ENCODE results near the gene LRRK1. TPM values are rescaled to one million over a fixed set of nuclear protein-coding genes. Genes with fewer than 3 reads are reported as not detected.

Gene LRRK1
- polyA plus RNA-seq, 2 of the 4 experiments (the other 2 are of a cell fraction): 12.2 to 17.7 TPM

DNA sequence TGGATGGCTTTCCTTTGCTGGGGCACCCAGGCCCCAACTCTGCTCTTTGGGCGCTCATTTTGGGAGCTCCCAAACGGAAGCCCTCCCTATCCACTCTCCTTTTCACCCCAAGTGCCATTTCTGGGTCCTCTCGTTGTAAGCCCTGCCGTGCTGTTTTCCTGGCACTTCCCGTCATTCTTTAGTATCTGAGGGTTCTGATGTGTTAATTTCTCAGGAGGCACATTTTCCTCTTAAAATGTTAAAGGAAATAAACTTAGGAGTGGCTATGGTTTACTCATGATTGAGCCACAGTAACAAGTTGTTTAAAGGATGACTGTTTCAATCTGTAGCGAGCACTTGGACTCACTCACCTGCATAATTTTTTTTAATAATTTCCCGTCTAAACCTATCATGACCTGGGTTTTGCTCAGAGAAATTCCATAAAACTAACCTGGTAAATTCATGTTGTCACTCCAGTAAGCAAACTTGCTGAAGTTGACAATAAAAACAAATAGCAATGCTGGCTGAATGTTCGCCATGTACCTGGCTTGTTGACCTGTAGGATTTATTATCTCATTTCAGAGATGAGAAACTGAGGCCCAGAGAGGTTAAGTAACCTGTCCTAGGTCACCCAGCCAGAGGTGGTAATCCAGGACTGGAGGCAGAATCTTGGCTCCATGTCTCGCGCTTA lies 29.0 kb upstream of the LRRK1 start:
- H3K4me2 ChIP-seq: no peak overlapping the region
- POLR2A ChIA-PET: no interaction called here
- FAIRE-seq (no peak), DNase-seq (ENCODE audit: low read depth in 1 of 2, low spot score in 1 of 2) (no peak), ATAC-seq (no peak)
- no peaks in the 10 kb centered on the region for H3K4me1 ChIP-seq
- TF ChIP-seq, protein P1, sequence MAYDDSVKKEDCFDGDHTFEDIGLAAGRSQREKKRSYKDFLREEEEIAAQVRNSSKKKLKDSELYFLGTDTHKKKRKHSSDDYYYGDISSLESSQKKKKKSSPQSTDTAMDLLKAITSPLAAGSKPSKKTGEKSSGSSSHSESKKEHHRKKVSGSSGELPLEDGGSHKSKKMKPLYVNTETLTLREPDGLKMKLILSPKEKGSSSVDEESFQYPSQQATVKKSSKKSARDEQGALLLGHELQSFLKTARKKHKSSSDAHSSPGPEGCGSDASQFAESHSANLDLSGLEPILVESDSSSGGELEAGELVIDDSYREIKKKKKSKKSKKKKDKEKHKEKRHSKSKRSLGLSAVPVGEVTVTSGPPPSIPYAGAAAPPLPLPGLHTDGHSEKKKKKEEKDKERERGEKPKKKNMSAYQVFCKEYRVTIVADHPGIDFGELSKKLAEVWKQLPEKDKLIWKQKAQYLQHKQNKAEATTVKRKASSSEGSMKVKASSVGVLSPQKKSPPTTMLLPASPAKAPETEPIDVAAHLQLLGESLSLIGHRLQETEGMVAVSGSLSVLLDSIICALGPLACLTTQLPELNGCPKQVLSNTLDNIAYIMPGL (CRISPR knock-in tag; IDR thresholded peaks at IDR 0.05; ENCODE audit: borderline replicate concordance): no peak
- TF ChIP-seq MAFK (IDR thresholded peaks at IDR 0.05; ENCODE audit: partially characterized antibody): peak; percentile 12
- H3K4me3 ChIP-seq: no peak overlapping the region
- no peak overlapping the region for H3K27ac ChIP-seq
- CTCF ChIA-PET: interaction anchor here (1.0 to 2.9 kb wide), 4 partner anchors 10 to 218 kb away, joined by 3 to 11 read pairs (median 8); no protein-coding TSS in a partner anchor
- 88% methylated on average over 10 of the region's 10 CpGs for WGBS (ENCODE audit: missing lambda C conversion rate)
- no peaks in the 10 kb centered on the region for H3K9me3 ChIP-seq

- no peaks in the 10 kb centered on the region for H3K4me1 ChIP-seq
- CTCF ChIA-PET: interaction anchor here (1.4 to 2.9 kb wide), 5 partner anchors 7 to 254 kb away, joined by 3 to 14 read pairs (median 11); partner anchors contain the start of gene LRRK1
- H3K4me3 ChIP-seq: no peak overlapping the region
- 84% methylated on average over 6 of the region's 6 CpGs for WGBS (ENCODE audit: missing lambda C conversion rate)
- POLR2A ChIA-PET: interaction anchor here (1.3 kb wide), 1 partner anchor 11 kb away, joined by 5 read pairs; the partner anchor contains the start of gene ALDH1A3
- TF ChIP-seq HDAC2 (IDR thresholded peaks at IDR 0.05) (no peak), CBX2 (IDR thresholded peaks at IDR 0.05; ENCODE audit: borderline replicate concordance, low read depth) (no peak), ZSCAN20 (CRISPR knock-in tag; IDR thresholded peaks at IDR 0.05) (no peak), RNF2 (IDR thresholded peaks at IDR 0.05; ENCODE audit: borderline replicate concordance, low read depth) (no peak), RAD21 (conservative IDR thresholded peaks at IDR 0.05 in 1 of 2, IDR thresholded peaks at IDR 0.05 in 1 of 2) (no peak), POLR2AphosphoS2 (conservative IDR thresholded peaks at IDR 0.05; ENCODE audit: low read length) (no peak), KDM1A (IDR thresholded peaks at IDR 0.05; ENCODE audit: low read depth) (no peak), PHF8 (IDR thresholded peaks at IDR 0.05; ENCODE audit: borderline replicate concordance, low read depth) (no peak), E2F6 (IDR thresholded peaks at IDR 0.05; ENCODE audit: borderline replicate concordance, low read depth) (no peak)
- TF ChIP-seq, protein P2, sequence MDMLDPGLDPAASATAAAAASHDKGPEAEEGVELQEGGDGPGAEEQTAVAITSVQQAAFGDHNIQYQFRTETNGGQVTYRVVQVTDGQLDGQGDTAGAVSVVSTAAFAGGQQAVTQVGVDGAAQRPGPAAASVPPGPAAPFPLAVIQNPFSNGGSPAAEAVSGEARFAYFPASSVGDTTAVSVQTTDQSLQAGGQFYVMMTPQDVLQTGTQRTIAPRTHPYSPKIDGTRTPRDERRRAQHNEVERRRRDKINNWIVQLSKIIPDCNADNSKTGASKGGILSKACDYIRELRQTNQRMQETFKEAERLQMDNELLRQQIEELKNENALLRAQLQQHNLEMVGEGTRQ (IDR thresholded peaks at IDR 0.05): no peak
- ATAC-seq (no peak), FAIRE-seq (no peak), DNase-seq (ENCODE audit: low read depth in 1 of 2, low spot score in 1 of 2) (no peak)
- no peak overlapping the region for H3K4me2 ChIP-seq
- H3K27ac ChIP-seq: no peak overlapping the region
- no peaks in the 10 kb centered on the region for H3K9me3 ChIP-seq
Observed at GRCh38 chr15:100890850-100891249, 28.3 kb upstream of the LRRK1 start.

GRCh38 chr15:100891307-100892012 lies 27.7 kb upstream of the LRRK1 start:
- ChIA-PET CTCF (interaction anchor here (0.8 to 2.7 kb wide), 7 partner anchors 8 to 255 kb away, joined by 3 to 14 read pairs (median 3); partner anchors contain the start of gene LRRK1), POLR2A (interaction anchor here (1.3 kb wide), 1 partner anchor 12 kb away, joined by 5 read pairs; the partner anchor contains the start of gene ALDH1A3)
- WGBS (ENCODE audit: missing lambda C conversion rate): 94% methylated on average over 21 of the region's 21 CpGs
- DNase-seq (ENCODE audit: low read depth in 1 of 2, low spot score in 1 of 2) (no peak), FAIRE-seq (no peak), ATAC-seq (peak in 1 of 2 experiments; percentile 37; a peak in 3 of 6 replicates)
- no peak overlapping the region for H3K4me2 ChIP-seq
- H3K9me3 ChIP-seq: no peaks in the 10 kb centered on the region
- H3K27ac ChIP-seq: no peak overlapping the region
- TF ChIP-seq TP53 (CRISPR knock-in tag; IDR thresholded peaks at IDR 0.05) (no peak), BHLHE40 (IDR thresholded peaks at IDR 0.05; ENCODE audit: low read depth, low read length) (no peak), ESRRA (IDR thresholded peaks at IDR 0.05; ENCODE audit: borderline replicate concordance, low read length) (no peak), POLR2AphosphoS2 (conservative IDR thresholded peaks at IDR 0.05; ENCODE audit: low read length) (no peak), MAFK (IDR thresholded peaks at IDR 0.05; ENCODE audit: partially characterized antibody) (no peak), NFE2L2 (conservative IDR thresholded peaks at IDR 0.05; ENCODE audit: low read length) (0 out of 2 replicates have a peak, but pooled peaks have one; percentile 19), BCL3 (IDR thresholded peaks at IDR 0.05) (no peak)
- H3K4me1 ChIP-seq: no peaks in the 10 kb centered on the region
- no peak overlapping the region for H3K4me3 ChIP-seq

All from A549 (cell line).